GM18858 (cell line): Measurements from ENCODE around the gene RAB3GAP1.
"Not testable (repeated sequence)": the region's sequence is repeated elsewhere in the genome, so short reads cannot be mapped to it uniquely, and the experiment has no call there.

Experiments used
- ATAC-seq: cut with Tn5 transposase; IDR thresholded peaks from one replicate; pipeline ENCODE4 v1.9.1; 2021; ENCODE audit not compliant: unreplicated experiment

Gene RAB3GAP1

GRCh38 chr2:135099802-135100483 is 47.9 kb downstream of the RAB3GAP1 start:
- ATAC-seq, result no peak

- ATAC-seq, result no peak
Measured at GRCh38 chr2:135103843-135104242, 51.8 kb downstream of the RAB3GAP1 start.

- not testable (repeated sequence) for ATAC-seq
Measured at GRCh38 chr2:135105513-135106316, 53.6 kb downstream of the RAB3GAP1 start.

- no peak for ATAC-seq
Measured at GRCh38 chr2:135113322-135113721, 61.2 kb downstream of the RAB3GAP1 start.

GRCh38 chr2:135119582-135119981 is 67.5 kb downstream of the RAB3GAP1 start:
- no peak for ATAC-seq

- no peak for ATAC-seq
Measured at GRCh38 chr2:135121016-135121657, 69.0 kb downstream of the RAB3GAP1 start.

- not testable (repeated sequence) for ATAC-seq
Measured at GRCh38 chr2:135121658-135122039, 69.6 kb downstream of the RAB3GAP1 start.

- no peak for ATAC-seq
Measured at GRCh38 chr2:135124924-135125886, 73.1 kb downstream of the RAB3GAP1 start.

- ATAC-seq, result no peak
Measured at GRCh38 chr2:135125940-135126339, 73.8 kb downstream of the RAB3GAP1 start.

- ATAC-seq, result no peak
Measured at GRCh38 chr2:135130751-135131150, 78.7 kb downstream of the RAB3GAP1 start.

- ATAC-seq, result no peak
Measured at GRCh38 chr2:135132314-135132713, 80.2 kb downstream of the RAB3GAP1 start.

- no peak for ATAC-seq
Measured at GRCh38 chr2:135140606-135141005, 88.5 kb downstream of the RAB3GAP1 start.

- no peak for ATAC-seq
Measured at GRCh38 chr2:135142323-135142722, 90.2 kb downstream of the RAB3GAP1 start.

- ATAC-seq, result no peak
Measured at GRCh38 chr2:135144343-135144742, 92.3 kb downstream of the RAB3GAP1 start.

- ATAC-seq, result no peak
Measured at GRCh38 chr2:135149251-135149650, 97.2 kb downstream of the RAB3GAP1 start.

- no peak for ATAC-seq
Measured at GRCh38 chr2:135150725-135151124, 98.6 kb downstream of the RAB3GAP1 start.

GRCh38 chr2:135151615-135152014 is 99.5 kb downstream of the RAB3GAP1 start:
- no peak for ATAC-seq

- ATAC-seq, result no peak
Measured at GRCh38 chr2:135152361-135152760, 100.3 kb downstream of the RAB3GAP1 start.

- no peak for ATAC-seq
Measured at GRCh38 chr2:135154962-135155361, 102.9 kb downstream of the RAB3GAP1 start.

- ATAC-seq, result no peak
Measured at GRCh38 chr2:135157856-135158255, 105.8 kb downstream of the RAB3GAP1 start.

GRCh38 chr2:135159191-135159590 is 107.1 kb downstream of the RAB3GAP1 start:
- no peak for ATAC-seq
